SU-DHL-6 (cell line): ENCODE results near the gene AGBL4.

Source experiments
- H2AFZ ChIP-seq: fragments of 200-600 bp; sonication (generic); 2 replicates; pipeline ENCODE4 v1.6.1; 2014; ENCODE audit warnings: low read depth, mild to moderate bottlenecking, moderate library complexity, mixed read lengths, antibody characterized with exemption, low read length; ENCODE audit not compliant: severe bottlenecking
- H3F3A ChIP-seq: fragments of 200-600 bp; shearing (Covaris generic); 2 replicates; pipeline ENCODE4 v1.6.0; 2016; ENCODE audit warnings: antibody characterized with exemption, mild to moderate bottlenecking; ENCODE audit not compliant: insufficient read depth
- H3K27ac ChIP-seq: fragments of 200-600 bp; sonication (generic); 2 replicates; pipeline ENCODE4 v1.5.1; 2016; ENCODE audit warnings: low read depth, mild to moderate bottlenecking, low read length, moderate library complexity, mixed read lengths
- H3K27me3 ChIP-seq: fragments of 200-600 bp; sonication (generic), shearing (Covaris generic); 2 replicates; pipeline ENCODE4 v1.6.0; 2014; ENCODE audit warnings: mild to moderate bottlenecking, low read length
- H3K36me3 ChIP-seq: fragments of 200-600 bp; sonication (generic); 2 replicates; pipeline ENCODE4 v1.6.1; 2014; ENCODE audit warnings: mild to moderate bottlenecking, low read length, mixed read lengths
- H3K4me2 ChIP-seq: fragments of 300-600, 200-600 bp; shearing (Covaris generic), sonication (generic); 2 replicates; pipeline ENCODE4 v1.6.0; 2014; ENCODE audit warnings: low read length, low read depth, mild to moderate bottlenecking; ENCODE audit not compliant: poor library complexity, severe bottlenecking
- H3K4me3 ChIP-seq: fragments of 200-600 bp; sonication (generic); 2 replicates; pipeline ENCODE4 v1.5.1; 2014; ENCODE audit warnings: antibody characterized with exemption, low read length, mild to moderate bottlenecking, mixed read lengths; ENCODE audit not compliant: insufficient read depth, poor library complexity, severe bottlenecking
- H3K79me2 ChIP-seq: fragments of 200-600 bp; sonication (generic); 2 replicates; pipeline ENCODE4 v1.6.1; 2014; ENCODE audit warnings: mild to moderate bottlenecking, low read length, moderate library complexity; ENCODE audit not compliant: insufficient read depth
- H3K9ac ChIP-seq: fragments of 200-600 bp; sonication (generic); 2 replicates; pipeline ENCODE4 v1.7.0; 2014; ENCODE audit warnings: mild to moderate bottlenecking, low read length
- H3K9me2 ChIP-seq: fragments of 200-600 bp; sonication (generic); replicated peaks from 2 replicates; pipeline ENCODE4 v1.6.1; 2014; ENCODE audit warnings: low read length; ENCODE audit not compliant: insufficient read depth
- H3K9me3 ChIP-seq: fragments of 200-600 bp; sonication (generic); 2 replicates; pipeline ENCODE4 v1.6.1; 2014; ENCODE audit warnings: low read length, mixed read lengths; ENCODE audit not compliant: insufficient read depth
- H4K20me1 ChIP-seq: fragments of 200-600 bp; sonication (generic); 2 replicates; pipeline ENCODE4 v1.6.1; 2014; ENCODE audit warnings: low read depth, mild to moderate bottlenecking, antibody characterized with exemption, low read length, moderate library complexity, mixed read lengths
- EZH2phosphoT487 ChIP-seq: fragments of 200-600 bp; sonication (generic), shearing (Covaris generic); conservative IDR thresholded peaks from 2 replicates; pipeline ENCODE4 v1.6.1; 2018; ENCODE audit warnings: mild to moderate bottlenecking, antibody characterized with exemption, low read length, moderate library complexity, mixed read lengths
- TF ChIP-seq, protein P1 (sequence below): fragments of 200-600 bp; sonication (generic); IDR thresholded peaks from one replicate; pipeline ENCODE4 v1.5.1; 2017; ENCODE audit warnings: antibody characterized with exemption, mild to moderate bottlenecking, low read length, moderate library complexity; ENCODE audit not compliant: insufficient read depth, poor library complexity, severe bottlenecking

Gene AGBL4

DNA sequence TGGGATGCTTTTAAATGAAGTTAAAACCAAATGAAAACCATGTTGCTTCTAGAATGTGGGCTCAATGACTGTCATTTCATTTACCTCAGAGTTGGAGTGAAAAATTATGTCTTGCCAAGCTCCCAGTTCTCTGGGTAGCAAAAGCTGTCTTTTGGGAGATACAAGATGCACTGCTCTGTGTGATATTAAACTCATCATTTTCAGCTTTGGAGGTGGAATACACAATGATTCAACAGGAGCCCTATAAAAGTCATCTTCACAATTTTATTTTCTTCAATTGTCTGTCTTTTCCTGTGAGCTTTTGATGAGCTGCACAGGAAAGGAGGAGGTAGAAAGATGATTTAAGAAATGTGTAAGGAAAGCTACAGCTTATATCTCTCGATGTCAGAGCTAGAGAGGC lies 1431.4 kb downstream of the AGBL4 start:
- Histone ChIP-seq H3K79me2 (no peaks in the 10 kb centered on the region), H3K4me3 (no peak overlapping the region), H3K4me2 (no peak overlapping the region), H3K9me2 (no peaks in the 10 kb centered on the region), H3K27ac (no peak overlapping the region), H3F3A (no peaks in the 10 kb centered on the region), H4K20me1 (no peaks in the 10 kb centered on the region), H3K9ac (no peak overlapping the region), H2AFZ (no peak overlapping the region), H3K27me3 (no peaks in the 10 kb centered on the region), H3K36me3 (no peaks in the 10 kb centered on the region), H3K9me3 (no peaks in the 10 kb centered on the region)
- TF ChIP-seq, protein P1, sequence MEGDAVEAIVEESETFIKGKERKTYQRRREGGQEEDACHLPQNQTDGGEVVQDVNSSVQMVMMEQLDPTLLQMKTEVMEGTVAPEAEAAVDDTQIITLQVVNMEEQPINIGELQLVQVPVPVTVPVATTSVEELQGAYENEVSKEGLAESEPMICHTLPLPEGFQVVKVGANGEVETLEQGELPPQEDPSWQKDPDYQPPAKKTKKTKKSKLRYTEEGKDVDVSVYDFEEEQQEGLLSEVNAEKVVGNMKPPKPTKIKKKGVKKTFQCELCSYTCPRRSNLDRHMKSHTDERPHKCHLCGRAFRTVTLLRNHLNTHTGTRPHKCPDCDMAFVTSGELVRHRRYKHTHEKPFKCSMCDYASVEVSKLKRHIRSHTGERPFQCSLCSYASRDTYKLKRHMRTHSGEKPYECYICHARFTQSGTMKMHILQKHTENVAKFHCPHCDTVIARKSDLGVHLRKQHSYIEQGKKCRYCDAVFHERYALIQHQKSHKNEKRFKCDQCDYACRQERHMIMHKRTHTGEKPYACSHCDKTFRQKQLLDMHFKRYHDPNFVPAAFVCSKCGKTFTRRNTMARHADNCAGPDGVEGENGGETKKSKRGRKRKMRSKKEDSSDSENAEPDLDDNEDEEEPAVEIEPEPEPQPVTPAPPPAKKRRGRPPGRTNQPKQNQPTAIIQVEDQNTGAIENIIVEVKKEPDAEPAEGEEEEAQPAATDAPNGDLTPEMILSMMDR = no peak
- TF ChIP-seq EZH2phosphoT487 = no peak

DNA sequence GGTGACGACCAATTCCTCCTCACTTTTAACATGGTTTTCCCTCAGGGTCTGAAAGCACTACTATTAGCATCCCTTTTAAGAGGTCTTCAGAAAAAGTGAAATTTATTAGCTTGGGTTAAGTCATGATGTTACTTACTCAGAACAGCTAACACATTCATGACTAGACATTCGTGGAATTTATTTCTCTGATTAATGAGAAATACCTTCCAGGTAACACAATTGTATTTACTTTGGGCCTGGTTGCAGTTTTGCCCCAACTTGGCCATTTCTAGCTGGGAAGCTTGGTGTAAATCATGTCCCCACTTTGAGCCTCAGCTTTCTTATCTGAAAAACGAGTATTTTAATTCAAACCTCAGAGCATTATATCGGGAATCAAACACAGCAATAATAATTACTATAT lies 1432.6 kb downstream of the AGBL4 start:
- Histone ChIP-seq H3K36me3 (no peaks in the 10 kb centered on the region), H3K9ac (no peak overlapping the region), H3K27me3 (no peaks in the 10 kb centered on the region), H4K20me1 (no peaks in the 10 kb centered on the region), H3K9me2 (no peaks in the 10 kb centered on the region), H3K79me2 (no peaks in the 10 kb centered on the region), H3K4me2 (no peak overlapping the region), H2AFZ (no peak overlapping the region), H3K27ac (no peak overlapping the region), H3K9me3 (no peaks in the 10 kb centered on the region), H3F3A (no peaks in the 10 kb centered on the region), H3K4me3 (no peak overlapping the region)
- TF ChIP-seq, protein P1 = no peak
- TF ChIP-seq EZH2phosphoT487 = no peak

DNA sequence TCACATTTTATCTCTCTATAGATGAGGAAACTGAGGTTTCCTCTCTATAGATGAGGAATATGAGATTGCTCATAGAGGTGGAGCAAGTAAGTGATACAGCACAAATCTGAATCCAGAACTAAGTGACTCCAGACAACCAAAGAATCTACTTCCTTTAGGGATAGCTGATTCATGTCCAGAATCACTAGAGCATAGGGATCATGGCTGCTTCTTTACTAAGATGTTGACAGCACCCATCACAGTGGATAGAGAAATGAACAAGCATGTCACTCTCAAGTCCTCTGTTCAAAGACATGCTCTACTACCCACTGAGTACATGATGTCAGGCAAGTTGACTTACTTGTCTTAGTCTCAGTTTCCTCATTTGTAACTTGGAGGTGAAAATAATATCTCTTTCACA lies 1435.7 kb downstream of the AGBL4 start:
- Histone ChIP-seq H3K27me3 (no peaks in the 10 kb centered on the region), H3K36me3 (no peaks in the 10 kb centered on the region), H3K79me2 (no peaks in the 10 kb centered on the region), H3K9ac (no peak overlapping the region), H3K9me3 (no peaks in the 10 kb centered on the region), H3K27ac (no peak overlapping the region), H3K4me3 (no peak overlapping the region), H3K4me2 (no peak overlapping the region), H3F3A (no peaks in the 10 kb centered on the region), H3K9me2 (no peaks in the 10 kb centered on the region), H4K20me1 (no peaks in the 10 kb centered on the region), H2AFZ (no peak overlapping the region)
- no peak for TF ChIP-seq EZH2phosphoT487
- TF ChIP-seq, protein P1 = no peak
